Measurements from ENCODE around the gene SYTL2.
"Not testable (repeated sequence)": the region's sequence is repeated elsewhere in the genome, so short reads cannot be mapped to it uniquely, and the experiment has no call there.

Gene SYTL2

DNA sequence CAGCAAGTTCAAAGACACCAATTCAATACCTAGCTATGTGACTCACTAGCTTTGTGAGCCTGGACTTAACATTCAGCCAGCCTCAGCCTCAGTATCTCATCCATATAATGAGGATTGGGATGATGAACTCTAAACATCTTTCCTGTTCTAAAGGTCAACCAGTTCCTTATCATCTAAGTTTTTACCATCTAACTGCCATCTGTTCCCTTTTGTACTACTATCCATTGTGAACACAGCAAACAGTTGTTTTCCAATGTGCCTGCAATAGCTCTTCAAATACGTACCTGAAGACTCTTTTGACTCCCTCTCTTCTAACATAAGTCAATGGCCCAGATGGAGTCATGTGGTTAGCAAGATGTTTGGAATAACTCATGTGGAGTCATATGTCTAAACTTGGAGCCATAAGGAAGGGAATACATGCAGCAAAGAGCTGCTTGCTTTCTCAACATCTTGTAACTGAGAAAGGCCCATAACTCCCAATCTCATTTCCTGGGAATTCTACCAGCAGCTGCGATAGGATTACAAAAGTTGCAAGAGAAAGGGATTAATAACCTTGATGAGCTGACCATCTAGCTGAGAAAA, 19.4 kb downstream of the SYTL2 start:
- no peak for DNase-seq (ENCODE audit: low spot score)

DNA sequence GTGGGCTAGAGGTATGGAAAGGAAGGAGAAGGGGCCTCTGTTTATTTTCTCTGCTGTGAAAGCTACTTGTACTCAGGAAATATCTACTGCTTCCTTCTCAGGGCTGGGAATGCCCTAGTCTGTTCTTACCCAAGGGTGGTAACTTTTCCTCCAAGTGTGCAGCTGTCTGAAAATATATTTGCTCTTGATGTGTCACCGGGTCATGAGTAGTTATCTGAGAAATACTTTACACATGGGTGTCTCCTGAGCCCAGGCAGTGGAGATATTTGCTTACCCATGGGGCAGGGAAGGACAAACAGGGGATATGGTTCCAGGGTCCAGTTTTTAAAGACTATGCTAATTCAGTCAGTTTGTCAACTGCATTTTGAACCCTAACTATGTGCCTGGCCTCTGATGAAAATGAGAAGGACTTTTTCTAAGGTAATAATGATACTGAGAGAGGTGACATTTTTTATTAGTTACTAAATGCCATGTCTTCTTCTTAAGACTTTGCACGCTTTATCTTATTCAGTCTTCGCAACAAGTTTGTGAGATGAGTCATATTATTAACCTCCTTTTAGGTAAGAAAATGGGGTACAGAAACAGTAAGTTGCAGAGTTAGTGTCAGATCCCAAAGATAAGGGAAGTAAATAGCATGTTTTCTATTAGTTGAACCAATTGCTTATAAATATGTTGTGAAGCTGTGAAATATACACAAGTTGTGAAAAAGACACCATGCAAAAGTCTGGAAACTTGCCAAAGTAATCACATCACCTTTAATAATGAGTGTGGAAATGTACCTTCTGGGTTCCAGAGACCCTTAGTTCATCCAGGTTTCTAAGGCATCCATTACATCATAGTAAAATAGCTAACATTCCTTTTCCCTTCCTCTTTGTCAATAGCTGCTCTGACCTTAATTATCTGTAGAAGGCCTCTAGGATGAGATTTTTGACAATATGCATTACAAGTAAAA, 22.9 kb downstream of the SYTL2 start:
- DNase-seq (ENCODE audit: low spot score), result no peak

GRCh38 chr11:85787168-85787567, 23.8 kb downstream of the SYTL2 start:
- DNase-seq (ENCODE audit: low spot score), result no peak

DNA sequence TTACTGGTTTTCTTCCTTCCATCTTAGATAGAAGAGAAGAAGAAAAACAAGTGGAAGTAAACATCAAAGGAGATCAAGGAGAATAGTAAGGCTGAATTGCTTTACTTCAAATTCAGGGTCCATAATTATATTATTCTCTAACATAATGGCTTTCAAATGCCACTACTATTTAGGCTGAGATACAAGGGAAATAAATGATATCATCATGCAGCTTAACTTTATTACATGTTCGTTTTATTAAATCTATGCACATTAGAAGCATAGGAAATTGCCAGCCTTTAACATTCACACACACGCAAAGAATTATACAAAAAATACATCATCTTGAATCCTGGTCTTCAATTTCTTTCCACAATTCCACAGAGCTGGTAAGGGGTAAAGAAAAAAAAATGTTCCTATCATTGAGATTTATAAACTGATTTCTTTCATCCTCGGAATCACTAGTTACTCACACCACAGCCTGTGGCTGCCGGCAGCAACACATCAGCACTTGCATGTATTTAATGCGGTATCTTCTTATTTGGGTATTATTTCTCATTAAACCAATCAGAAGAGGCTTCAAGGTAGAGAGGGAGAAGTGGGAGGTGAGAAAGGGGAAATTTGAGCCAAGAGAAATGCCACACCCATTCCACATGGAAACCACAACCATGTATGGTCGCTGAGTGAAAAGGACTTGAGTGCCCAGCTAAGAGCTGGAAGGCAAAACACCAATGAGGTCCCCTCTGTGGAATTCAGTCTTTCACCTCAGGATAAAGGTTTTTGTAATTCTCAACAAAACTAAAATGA, 26.3 kb downstream of the SYTL2 start:
- no peak for DNase-seq (ENCODE audit: low spot score)

DNA sequence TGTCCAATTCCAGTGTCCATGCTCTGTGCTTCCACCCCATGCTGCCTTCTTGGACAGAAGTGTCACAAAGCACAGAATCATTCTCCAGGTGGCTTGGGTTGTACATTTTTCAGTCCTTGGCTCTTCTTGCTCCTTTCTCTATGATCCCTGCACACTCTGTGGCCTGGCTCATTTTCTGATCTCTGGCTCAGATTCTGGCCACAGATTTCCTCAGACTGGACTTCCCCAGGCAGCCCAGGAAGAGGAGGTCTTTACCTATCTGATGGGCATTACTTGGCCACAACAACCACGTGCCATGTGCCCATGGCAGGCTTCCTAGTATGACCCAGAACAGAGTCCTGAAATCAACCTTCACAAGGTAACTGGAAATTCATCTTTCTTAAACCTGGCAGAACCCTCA, 27.2 kb downstream of the SYTL2 start:
- no peak for DNase-seq (ENCODE audit: low spot score)

DNA sequence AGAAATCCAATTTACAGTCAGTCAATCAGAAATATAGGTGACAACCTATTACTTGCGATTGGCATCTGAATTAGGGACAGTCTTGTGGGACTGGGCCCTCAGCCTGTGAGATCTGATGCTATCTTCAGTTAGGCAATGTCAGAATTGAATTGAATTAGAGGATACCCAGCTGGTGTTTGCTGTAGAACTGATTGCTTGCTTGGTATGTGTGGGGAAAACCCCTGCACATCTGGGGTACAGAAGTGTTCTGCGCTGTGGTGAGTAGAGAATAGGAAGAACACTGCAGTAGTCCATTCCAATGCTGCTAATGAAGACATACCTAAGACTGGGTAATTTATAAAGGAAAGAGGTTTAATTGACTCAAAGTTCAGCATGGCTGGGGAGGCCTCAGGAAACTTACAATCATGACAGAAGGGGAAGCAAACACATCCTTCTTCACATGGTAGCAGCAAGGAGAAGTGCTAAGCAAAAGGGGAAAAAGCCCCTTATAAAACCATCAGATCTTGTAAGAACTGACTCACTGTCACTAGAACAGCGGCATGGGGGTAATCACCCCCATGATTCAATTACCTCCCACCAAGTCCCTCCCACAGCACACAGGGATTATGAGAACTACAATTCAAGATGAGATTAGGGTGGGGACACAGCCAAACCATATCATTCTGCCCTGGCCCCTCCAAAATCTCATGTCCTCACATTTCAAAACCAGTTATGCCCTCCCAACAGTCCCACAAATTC, 30.0 kb downstream of the SYTL2 start:
- DNase-seq (ENCODE audit: low spot score), result not testable (repeated sequence)

GRCh38 chr11:85779956-85780640, 30.8 kb downstream of the SYTL2 start:
- DNase-seq (ENCODE audit: low spot score), result no peak

DNA sequence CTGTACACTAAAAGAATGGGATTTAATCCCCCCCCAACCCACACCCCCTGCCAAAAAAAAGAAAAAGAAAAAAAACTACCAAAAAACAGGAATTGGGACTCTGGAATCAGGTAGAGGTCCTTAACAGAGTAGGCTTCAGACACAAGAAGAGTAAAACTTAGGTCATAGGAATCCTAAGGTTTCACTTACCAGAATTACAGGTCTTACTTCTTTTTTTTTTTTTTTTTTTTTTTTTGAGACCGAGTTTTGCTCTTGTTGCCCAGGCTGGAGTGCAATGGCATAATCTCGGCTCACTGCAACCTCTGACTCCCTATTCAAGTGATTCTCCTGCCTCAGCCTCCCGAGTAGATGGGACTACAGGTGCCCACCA, 33.4 kb downstream of the SYTL2 start:
- DNase-seq (ENCODE audit: low spot score), result not testable (repeated sequence)

DNA sequence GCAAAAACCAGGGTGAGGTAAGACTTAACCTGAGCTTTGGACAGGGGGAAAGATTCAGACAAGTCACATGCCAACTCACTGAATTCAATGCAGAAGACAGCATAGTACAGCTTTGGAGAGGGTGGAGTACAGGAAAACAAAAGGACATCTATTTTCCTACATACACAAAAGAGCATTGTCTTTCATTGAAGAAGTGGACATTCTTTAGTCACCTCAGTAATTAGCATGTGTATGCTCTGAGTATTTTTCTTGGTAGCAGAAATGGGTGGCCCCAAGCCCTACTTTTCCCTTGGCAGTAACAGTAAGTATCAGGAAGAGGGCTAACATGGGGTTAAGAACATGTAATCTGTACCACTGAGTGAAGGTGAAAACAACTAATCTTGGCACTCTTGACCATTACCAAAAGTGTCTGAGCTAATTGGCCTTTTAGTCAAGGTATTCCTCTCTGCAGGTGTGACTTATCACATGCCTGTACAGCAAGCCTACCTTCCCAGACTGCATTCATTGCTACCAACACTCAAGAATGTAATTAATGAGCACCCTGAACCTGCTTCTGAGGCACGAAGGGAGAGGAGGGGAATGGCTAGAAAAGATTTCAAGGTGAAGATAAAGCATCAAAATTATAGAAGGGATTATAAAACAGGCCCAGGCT, 33.9 kb downstream of the SYTL2 start:
- DNase-seq (ENCODE audit: low spot score), result no peak

- DNase-seq (ENCODE audit: low spot score), result no peak
Observed at GRCh38 chr11:85774256-85775101, 36.5 kb downstream of the SYTL2 start.

DNA sequence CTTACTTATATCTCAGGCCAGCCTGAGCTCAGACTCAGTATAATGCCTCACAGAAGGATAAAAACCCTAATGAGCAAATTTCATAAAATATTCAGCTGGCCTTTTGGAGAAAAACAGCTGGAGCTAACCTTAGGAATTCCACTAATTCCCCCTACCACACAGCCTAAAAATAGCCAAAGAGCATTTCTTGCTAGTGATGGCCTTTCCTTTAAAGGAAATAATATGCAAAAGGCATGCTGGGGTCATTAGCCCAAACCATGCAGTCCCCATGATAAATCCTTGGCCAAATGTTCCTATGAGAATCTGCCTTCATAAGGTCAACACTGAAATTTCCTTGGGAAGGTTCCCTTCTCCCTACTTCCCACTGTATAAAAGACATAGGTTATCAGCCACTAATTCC, 38.2 kb downstream of the SYTL2 start:
- no peak for DNase-seq (ENCODE audit: low spot score)

DNA sequence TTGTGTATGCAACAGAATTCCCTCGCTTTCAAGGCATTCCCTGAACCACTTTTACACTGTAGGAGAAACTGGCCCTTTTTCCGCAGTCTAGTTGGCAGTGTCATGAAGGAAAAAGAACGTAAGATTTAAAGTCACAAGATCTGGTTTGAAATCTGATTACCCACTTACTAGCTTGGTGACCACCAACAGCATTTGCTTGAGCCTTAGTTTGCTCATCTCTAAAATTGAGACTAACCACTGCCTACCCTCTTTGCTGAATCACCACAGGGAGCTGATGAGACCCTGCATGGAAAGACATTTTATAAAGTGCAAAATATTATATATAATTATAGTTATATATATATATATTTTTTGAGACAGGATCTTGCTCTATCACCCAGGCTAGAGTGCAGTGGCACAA, 39.4 kb downstream of the SYTL2 start:
- DNase-seq (ENCODE audit: low spot score), result no peak

DNA sequence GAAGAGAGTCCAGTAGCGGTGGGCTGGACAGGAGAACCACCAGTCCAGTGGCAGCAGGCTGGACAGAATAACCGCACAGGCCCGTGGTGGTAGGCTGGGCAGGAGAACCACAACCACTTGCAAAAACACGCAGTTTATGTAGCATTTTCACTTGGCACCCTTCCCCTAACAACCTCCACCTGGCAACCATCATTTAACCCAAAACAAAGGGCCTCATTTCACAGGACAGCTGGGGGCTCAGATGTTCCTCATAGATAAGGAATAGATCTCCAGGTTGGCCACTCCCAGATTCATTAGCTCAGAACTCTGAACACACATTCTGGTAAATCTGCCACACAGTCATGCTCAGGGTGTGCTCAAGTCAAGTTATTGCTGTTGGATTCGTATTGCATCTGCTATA, 41.2 kb downstream of the SYTL2 start:
- DNase-seq (ENCODE audit: low spot score), result no peak

DNA sequence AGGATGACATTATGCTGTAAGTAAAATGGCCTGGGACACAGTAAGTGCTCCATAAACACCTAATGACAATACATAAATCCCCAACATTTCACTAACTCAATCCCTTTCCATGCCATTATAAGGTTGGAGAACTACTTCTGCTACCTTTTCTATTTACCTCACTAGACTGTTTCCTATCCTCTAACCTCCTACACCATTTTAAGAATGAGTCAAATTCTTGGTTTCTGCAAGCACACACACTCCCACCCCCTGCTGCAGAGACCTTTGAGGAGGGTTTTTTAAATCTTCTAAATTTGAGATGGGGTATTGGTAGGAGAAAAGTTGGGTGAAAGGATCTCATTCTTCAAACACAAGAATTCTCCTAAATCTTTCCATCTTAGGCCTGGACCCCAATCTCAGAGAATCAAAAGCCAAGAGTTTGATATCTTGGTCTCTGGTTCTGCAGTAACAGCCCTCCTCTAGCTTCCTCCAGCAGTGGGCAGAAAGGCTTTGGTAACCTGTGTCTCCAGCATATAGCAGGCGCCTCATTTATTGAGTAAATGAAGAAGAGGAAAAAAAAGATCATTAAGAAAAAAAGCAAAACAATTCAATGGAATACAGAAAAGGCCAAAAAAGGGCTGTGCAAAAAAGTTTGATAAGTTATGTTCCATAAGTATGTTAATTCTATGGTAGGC, 42.3 kb downstream of the SYTL2 start:
- no peak for DNase-seq (ENCODE audit: low spot score)

DNA sequence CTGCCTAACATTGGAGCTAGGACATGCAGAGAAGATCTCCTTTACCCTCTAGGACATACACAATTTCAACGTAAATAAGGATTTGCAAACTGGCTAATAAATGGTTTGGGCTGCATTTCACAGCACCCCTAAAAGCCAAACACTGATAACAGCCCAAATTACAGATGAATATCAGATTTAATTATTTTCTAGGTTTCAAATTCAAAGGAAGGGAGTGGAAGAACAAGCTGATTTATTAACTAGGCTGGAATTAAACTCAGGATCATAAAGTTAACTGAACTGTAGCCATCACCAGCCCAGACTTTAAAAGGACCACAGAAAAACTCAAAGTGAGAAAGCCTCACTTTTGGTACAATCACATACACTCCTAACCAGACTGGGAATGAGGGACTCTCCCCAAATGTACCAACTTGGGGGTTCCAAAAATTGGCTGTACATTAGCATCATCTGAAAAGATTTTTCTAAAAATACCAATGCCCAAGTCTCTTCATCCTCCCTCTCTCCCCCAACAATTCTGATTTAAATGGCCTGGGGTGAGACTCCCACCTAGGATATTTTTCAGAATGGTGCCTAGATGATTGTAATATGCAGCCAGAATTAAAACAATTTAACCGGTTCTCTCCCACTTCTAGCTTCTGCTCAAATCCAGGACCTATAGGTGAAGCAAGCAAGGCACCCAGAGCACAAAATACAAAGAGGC, 43.5 kb downstream of the SYTL2 start:
- DNase-seq (ENCODE audit: low spot score), result no peak

- no peak for DNase-seq (ENCODE audit: low spot score)
Observed at GRCh38 chr11:85766721-85767161, 44.2 kb downstream of the SYTL2 start.

GRCh38 chr11:85764796-85765195, 46.1 kb downstream of the SYTL2 start:
- DNase-seq (ENCODE audit: low spot score), result no peak

DNA sequence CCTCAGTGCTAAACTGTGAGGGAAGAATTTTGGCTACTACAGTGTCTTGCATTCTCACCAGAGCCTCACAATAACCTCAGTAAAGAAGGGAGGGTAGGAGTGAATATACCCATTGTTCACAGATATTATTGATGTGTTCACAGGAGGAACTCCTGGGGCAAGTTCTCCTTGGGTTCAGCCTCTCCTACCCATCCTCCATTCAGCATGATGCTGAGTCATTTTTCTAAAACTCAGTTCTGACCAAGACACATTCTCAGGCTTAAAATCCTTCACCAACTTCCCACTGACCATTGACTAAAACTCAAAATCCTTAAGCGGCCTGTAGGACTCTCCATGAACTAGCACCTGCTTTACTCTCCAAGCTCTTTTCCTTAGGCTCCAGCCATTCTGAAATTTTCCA, 48.7 kb downstream of the SYTL2 start:
- no peak for DNase-seq (ENCODE audit: low spot score)

DNA sequence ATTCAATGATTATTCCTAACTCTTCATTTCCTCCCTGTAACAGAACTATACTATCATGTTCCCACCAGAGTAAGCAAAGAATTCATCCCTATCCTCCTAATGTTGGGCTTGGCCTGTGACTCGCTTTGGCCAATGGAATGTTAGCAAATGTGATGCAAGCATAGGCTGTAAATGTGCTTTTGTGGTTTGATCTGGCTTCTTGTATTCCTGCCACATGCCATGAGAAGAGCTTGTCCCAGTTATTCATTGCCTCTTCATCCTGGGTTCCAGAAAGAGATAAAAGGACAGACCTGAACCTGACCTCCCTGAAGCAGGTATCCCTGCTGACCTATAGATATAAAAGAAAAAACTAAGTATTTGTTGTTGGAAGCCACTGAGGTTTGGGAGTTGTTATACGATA, 51.0 kb downstream of the SYTL2 start:
- no peak for DNase-seq (ENCODE audit: low spot score)
